Endodermal cell (in vitro differentiated cells): ENCODE results near the gene SLC2A3. TPM values are rescaled to one million over a fixed set of nuclear protein-coding genes. Genes with fewer than 3 reads are reported as not detected.
"Not testable (repeated sequence)": the region's sequence is repeated elsewhere in the genome, so short reads cannot be mapped to it uniquely, and the experiment has no call there.

ENCODE experiments used
- DNase-seq: peaks from one replicate; pipeline ENCODE4 v3.0.0-alpha.2; 2017
- H3K27ac ChIP-seq: 2 replicates; pipeline ENCODE4 v1.5.1; 2013; ENCODE audit warnings: mild to moderate bottlenecking, low read depth, low read length, moderate library complexity
- H3K27me3 ChIP-seq: 2 replicates; pipeline ENCODE4 v1.6.1; 2013; ENCODE audit warnings: mild to moderate bottlenecking, low read length, moderate library complexity; ENCODE audit not compliant: insufficient read depth, control insufficient read depth, poor library complexity, severe bottlenecking
- H3K36me3 ChIP-seq: 2 replicates; pipeline ENCODE4 v1.7.0; 2013; ENCODE audit warnings: mild to moderate bottlenecking, low read length, moderate library complexity; ENCODE audit not compliant: control insufficient read depth, insufficient read depth
- H3K4me1 ChIP-seq: one replicate; pipeline ENCODE4 v1.7.0; 2013; ENCODE audit warnings: low read length; ENCODE audit not compliant: control insufficient read depth, insufficient read depth
- H3K4me3 ChIP-seq: 2 replicates; pipeline ENCODE4 v1.5.1; 2013; ENCODE audit warnings: mild to moderate bottlenecking, low read length, moderate library complexity
- H3K9ac ChIP-seq: 2 replicates; pipeline ENCODE4 v1.6.1; 2013; ENCODE audit warnings: mild to moderate bottlenecking, low read length, moderate library complexity; ENCODE audit not compliant: poor library complexity, severe bottlenecking; ENCODE audit errors: extremely low read depth
- H3K9me3 ChIP-seq: 2 replicates; pipeline ENCODE4 v1.6.1; 2013; ENCODE audit warnings: mild to moderate bottlenecking, low read length, moderate library complexity; ENCODE audit not compliant: control insufficient read depth
- H3K27ac Mint-ChIP-seq: 2 replicates; pipeline ENCODE4 v1.8.0; 2020; ENCODE audit warnings: mixed read lengths
- H3K27me3 Mint-ChIP-seq: 2 replicates; pipeline ENCODE4 v1.8.0; 2021; ENCODE audit warnings: mild to moderate bottlenecking, mixed read lengths; ENCODE audit not compliant: insufficient read depth
- H3K36me3 Mint-ChIP-seq: 2 replicates; pipeline ENCODE4 v1.8.0; 2020; ENCODE audit warnings: low read depth, mixed read lengths
- H3K4me1 Mint-ChIP-seq: 2 replicates; pipeline ENCODE4 v1.8.0; 2020; ENCODE audit warnings: mixed read lengths
- H3K4me3 Mint-ChIP-seq: 2 replicates; pipeline ENCODE4 v1.8.0; 2020; ENCODE audit warnings: mild to moderate bottlenecking, moderate library complexity, mixed read lengths
- H3K9me3 Mint-ChIP-seq: 2 replicates; pipeline ENCODE4 v1.8.0; 2020; ENCODE audit warnings: mild to moderate bottlenecking, mixed read lengths
- CTCF ChIP-seq: fragments of 200-600 bp; sonication (generic); conservative IDR thresholded peaks from 2 replicates; pipeline ENCODE4 v1.5.0; 2021; ENCODE audit warnings: antibody characterized with exemption, mild to moderate bottlenecking
- whole genome bisulfite sequencing, 2 experiments: methylation state at CpG; one replicate each; pipeline versions ENCODE4 v1.1.5 to v1.1.7; 2013; ENCODE audit warnings: missing lambda C conversion rate in 2 of 2, mixed read lengths in 1 of 2; ENCODE audit not compliant: insufficient coverage in 1 of 2, insufficient read length in 1 of 2; 5-methylcytosine and 5-hydroxymethylcytosine counted together
- total RNA-seq, 2 donors: library from RNA; stranded (reverse); fragmentation: NEBNext Ultra II Directional in 1 of 2; extraction: Animal tissue kit (Norgen Biotek cat#: 25700) in 1 of 2; gene quantifications; 2 replicates in 1 of 2; 3 replicates in 1 of 2; pipeline ENCODE4 v1.2.1, GENCODE V29; 2021

The SLC2A3 gene
- total RNA-seq, 2 donors from 2014 or later: 1,330 to 2,480 TPM

- WGBS, 2 experiments: no CpG with 5 or more reads among the region's 2 CpGs
- no peak for TF ChIP-seq CTCF
- H3K9me3 Mint-ChIP-seq: no peaks in the 10 kb centered on the region
- no peak overlapping the region for H3K4me3 ChIP-seq
- no peaks in the 10 kb centered on the region for H3K36me3 Mint-ChIP-seq
- no peak for DNase-seq
- no peak overlapping the region for H3K27ac ChIP-seq
- no peaks in the 10 kb centered on the region for H3K27me3 ChIP-seq
- peaks cover 3% of the 10 kb centered on the region for H3K4me1 ChIP-seq
- no peak overlapping the region for H3K9ac ChIP-seq
- H3K4me3 Mint-ChIP-seq: no peak overlapping the region
- H3K36me3 ChIP-seq: no peaks in the 10 kb centered on the region
- H3K27me3 Mint-ChIP-seq: no peaks in the 10 kb centered on the region
- H3K27ac Mint-ChIP-seq: no peak overlapping the region
- no peaks in the 10 kb centered on the region for H3K9me3 ChIP-seq
- H3K4me1 Mint-ChIP-seq: peaks cover 6% of the 10 kb centered on the region
Observed at GRCh38 chr12:7947011-7947410, 11.0 kb upstream of the SLC2A3 start.

DNA sequence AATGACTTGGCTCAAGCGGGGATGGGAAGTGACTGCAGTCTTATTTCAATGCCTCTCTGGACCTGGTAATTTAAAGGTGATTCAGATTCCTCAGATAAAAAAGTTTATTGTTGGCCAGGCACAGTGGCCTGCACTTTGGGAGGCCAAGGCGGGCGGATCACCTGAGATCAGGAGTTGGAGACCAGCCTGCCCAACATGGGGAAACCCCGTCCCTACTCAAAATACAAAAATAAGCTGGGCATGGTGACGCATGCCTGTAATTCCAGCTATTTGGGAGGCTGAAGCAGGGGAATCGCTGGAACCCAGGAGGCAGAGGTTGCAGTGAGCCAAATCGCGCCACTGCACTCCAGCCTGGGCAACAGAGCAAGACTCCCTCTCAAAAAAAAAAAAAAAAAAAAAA is 8.8 kb upstream of the SLC2A3 start:
- 90 to 94% methylated on average over 5 to 8 of the region's 8 CpGs for WGBS, 2 experiments
- H3K4me3 Mint-ChIP-seq, H3K27ac ChIP-seq, H3K27ac Mint-ChIP-seq, H3K4me1 Mint-ChIP-seq, H3K27me3 ChIP-seq, H3K9me3 ChIP-seq, H3K4me1 ChIP-seq, DNase-seq, H3K9me3 Mint-ChIP-seq, H3K4me3 ChIP-seq, H3K36me3 ChIP-seq, H3K9ac ChIP-seq, H3K27me3 Mint-ChIP-seq, H3K36me3 Mint-ChIP-seq: not testable (repeated sequence)

GRCh38 chr12:7940906-7941305 is 4.9 kb upstream of the SLC2A3 start:
- no peaks in the 10 kb centered on the region for H3K9me3 ChIP-seq
- H3K4me1 ChIP-seq: no peaks in the 10 kb centered on the region
- H3K4me3 ChIP-seq: no peak overlapping the region
- H3K36me3 Mint-ChIP-seq: no peaks in the 10 kb centered on the region
- TF ChIP-seq CTCF: no peak
- H3K27ac Mint-ChIP-seq: peak overlapping the region; percentile 10
- H3K9ac ChIP-seq: no peak overlapping the region
- 91 to 93% methylated on average over 2 of the region's 2 CpGs for WGBS, 2 experiments
- DNase-seq: no peak
- H3K4me1 Mint-ChIP-seq: peaks cover 7% of the 10 kb centered on the region
- peaks cover 2% of the 10 kb centered on the region for H3K9me3 Mint-ChIP-seq
- no peak overlapping the region for H3K4me3 Mint-ChIP-seq
- H3K27me3 Mint-ChIP-seq: no peaks in the 10 kb centered on the region
- H3K27me3 ChIP-seq: no peaks in the 10 kb centered on the region
- H3K27ac ChIP-seq: no peak overlapping the region
- H3K36me3 ChIP-seq: peaks cover under 1% of the 10 kb centered on the region

- H3K4me1 ChIP-seq: no peaks in the 10 kb centered on the region
- H3K36me3 Mint-ChIP-seq: no peaks in the 10 kb centered on the region
- WGBS, 2 experiments: 20 to 49% methylated on average over 2 to 4 of the region's 4 CpGs
- peaks cover 2% of the 10 kb centered on the region for H3K9me3 Mint-ChIP-seq
- peaks cover 5% of the 10 kb centered on the region for H3K9me3 ChIP-seq
- H3K36me3 ChIP-seq: peaks cover 30% of the 10 kb centered on the region
- H3K9ac ChIP-seq: peak overlapping the region; percentile 18
- H3K27me3 ChIP-seq: no peaks in the 10 kb centered on the region
- H3K27ac ChIP-seq: peak overlapping the region; percentile 79
- DNase-seq: no peak
- peak overlapping the region; percentile 43 for H3K4me3 ChIP-seq
- peaks cover 7% of the 10 kb centered on the region for H3K4me1 Mint-ChIP-seq
- H3K4me3 Mint-ChIP-seq: peak overlapping the region; percentile 28
- TF ChIP-seq CTCF: peak; percentile 76
- H3K27me3 Mint-ChIP-seq: no peaks in the 10 kb centered on the region
- peak overlapping the region; percentile 88 for H3K27ac Mint-ChIP-seq
Observed at GRCh38 chr12:7937833-7938506, 2.0 kb upstream of the SLC2A3 start.
